SW 1271 (cell line): ENCODE measurements around the gene SLC5A2.
A peak's percentile ranks its signal among the peaks of the same experiment; 100 is the strongest.
"Not testable (repeated sequence)": the region's sequence is repeated elsewhere in the genome, so short reads cannot be mapped to it uniquely, and the experiment has no call there.

Experiments
- DNase-seq, 2 experiments: peaks; one replicate each; lab custom pipeline; 2025; lab: John Stamatoyannopoulos, UW

Gene SLC5A2

DNA sequence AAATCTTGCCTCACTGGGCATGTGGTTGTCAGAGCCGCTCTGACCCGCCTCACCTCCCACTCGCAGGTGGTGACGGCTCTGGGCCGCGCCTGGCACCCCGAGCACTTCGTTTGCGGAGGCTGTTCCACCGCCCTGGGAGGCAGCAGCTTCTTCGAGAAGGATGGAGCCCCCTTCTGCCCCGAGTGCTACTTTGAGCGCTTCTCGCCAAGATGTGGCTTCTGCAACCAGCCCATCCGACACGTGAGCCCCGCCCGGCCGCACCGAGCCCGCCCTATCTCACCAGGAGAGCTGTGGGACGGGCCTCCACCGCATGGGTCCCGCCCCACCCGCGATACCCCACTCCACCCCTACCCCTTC, 7.0 kb upstream of the SLC5A2 start:
- DNase-seq = no peak

DNA sequence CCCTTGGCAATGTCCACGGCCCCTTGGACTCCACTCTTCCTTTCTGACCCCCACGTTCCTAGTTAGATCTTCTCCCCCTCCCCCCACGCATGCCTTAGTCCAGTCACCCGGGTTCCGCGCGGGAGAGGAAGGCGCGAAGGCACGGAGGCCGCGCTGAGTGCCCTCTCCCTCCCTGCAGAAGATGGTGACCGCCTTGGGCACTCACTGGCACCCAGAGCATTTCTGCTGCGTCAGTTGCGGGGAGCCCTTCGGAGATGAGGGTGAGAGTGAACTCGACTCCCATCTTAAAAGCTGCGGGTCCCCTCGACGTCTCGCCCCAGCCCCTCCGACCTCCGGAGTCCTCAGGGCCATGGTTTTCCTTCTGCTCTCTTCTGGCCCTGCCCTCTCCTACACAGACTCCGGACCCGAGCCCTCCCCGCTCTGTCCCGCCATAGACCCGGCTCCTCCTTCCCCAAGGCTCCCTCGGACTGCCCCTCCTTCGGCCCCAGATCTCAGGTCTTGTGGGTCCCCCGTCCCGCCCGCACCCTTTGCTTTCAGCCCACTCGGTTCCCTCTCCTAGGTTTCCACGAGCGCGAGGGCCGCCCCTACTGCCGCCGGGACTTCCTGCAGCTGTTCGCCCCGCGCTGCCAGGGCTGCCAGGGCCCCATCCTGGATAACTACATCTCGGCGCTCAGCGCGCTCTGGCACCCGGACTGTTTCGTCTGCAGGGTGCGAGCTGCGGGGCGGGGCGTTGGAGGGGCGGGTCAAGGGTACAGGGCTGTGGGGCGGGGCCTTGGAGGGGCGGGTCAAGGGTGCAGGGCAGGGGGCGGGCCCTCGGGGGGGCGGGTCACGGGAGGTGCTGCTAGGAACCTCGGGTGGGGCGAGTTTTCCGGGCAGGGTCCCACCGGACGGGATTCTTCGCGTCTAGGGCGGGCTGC, 6.4 kb upstream of the SLC5A2 start:
- no peak for DNase-seq

DNA sequence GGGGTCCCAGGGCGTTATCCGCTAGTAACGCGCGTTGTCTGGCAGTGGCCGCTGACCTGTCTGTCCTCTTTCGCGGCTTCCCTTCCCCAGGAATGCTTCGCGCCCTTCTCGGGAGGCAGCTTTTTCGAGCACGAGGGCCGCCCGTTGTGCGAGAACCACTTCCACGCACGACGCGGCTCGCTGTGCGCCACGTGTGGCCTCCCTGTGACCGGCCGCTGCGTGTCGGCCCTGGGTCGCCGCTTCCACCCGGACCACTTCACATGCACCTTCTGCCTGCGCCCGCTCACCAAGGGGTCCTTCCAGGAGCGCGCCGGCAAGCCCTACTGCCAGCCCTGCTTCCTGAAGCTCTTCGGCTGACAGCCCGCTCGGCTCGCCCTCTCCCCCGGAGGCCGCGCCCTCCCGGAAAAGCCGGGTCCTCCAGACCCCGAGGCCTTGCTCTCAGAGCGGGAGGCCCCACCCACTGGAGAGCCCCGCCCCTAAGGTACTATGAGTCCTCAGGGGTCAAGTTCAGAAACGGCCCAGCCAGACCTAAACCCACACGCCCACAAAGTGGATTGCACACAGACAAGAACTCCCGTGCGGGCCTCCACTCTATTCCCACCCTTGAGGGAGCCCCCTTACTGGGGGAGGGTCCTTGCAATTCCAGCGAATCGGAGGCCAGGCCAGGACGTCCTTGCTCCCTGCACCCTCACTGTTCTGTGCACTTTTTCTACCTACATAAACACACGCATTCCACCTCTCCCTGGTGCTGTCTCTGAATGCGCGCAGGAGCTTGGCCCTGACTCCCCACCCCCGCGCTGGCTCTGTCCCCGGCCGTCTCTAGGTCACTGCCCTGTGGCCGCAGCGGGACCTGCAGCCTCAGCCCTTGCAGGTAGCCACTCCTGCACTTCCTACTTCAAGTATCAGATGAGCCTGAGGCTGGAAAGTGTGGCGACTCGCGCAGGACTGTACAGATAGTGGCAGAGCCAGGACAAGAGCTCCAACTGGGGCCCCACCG, 5.4 kb upstream of the SLC5A2 start:
- no peak for DNase-seq

GRCh38 chr16:31478956-31479355, 4.0 kb upstream of the SLC5A2 start:
- DNase-seq = no peak

DNA sequence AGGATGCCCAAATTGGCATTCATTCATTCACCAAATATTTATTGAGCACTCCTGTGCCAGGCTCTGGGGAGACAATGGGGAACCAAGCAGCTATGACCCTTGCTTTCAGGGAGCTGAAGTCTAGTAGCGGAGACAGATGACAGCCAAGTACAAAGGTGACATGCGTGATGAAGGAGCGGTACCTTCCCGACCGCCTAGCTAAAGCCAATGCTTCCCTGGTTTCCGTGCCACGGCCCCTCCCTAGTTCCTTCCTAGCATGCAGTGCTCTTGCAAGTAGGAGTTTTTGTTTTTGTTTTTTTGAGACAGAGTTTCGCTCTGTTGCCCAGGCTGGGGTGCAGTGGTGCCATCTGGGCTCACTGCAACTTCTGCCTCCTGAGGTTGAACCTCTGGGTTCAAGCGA, 3.2 kb upstream of the SLC5A2 start:
- DNase-seq = no peak

DNA sequence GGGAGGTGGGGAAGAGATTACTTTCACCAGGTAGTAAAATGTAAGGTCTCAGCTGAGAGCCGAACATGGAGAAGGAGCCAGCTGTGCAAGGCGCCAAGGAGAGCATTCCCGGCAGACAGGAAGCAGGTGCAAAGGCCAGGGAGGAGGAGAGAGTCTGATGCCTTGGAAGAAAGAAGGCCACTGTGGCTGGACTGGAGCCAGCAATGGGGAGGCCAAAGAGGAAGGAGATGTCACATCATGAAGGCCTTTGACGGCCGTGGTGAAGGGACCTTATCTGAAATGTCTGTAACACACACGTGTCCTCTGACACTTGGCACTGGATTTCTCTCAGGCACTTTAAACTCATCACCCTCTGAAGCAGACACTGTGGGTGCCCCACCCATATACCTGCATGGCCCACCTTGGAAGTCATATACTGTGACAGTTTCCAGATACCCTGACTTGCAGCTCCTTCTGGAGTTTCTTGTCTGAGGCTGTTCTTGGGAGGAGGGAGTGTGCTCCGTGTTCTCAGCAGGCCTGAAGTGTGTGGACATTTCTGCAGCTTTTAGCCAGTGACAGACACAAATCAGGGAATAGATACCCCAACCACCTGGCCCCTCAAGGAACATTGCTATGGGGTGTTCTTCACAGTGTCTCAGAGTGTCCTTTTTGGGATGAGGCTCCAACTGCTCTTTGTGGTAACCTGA, 1.9 kb upstream of the SLC5A2 start:
- no peak for DNase-seq

- not testable (repeated sequence) for DNase-seq
Measured at GRCh38 chr16:31484048-31484447, 1.1 kb downstream of the SLC5A2 start.

GRCh38 chr16:31484491-31485171, 1.7 kb downstream of the SLC5A2 start:
- no peak for DNase-seq

- DNase-seq = no peak
Measured at GRCh38 chr16:31485571-31485970, 2.6 kb downstream of the SLC5A2 start.

GRCh38 chr16:31486045-31486444, 3.1 kb downstream of the SLC5A2 start:
- DNase-seq = no peak

- DNase-seq = no peak
Measured at GRCh38 chr16:31487071-31487719, 4.3 kb downstream of the SLC5A2 start.

DNA sequence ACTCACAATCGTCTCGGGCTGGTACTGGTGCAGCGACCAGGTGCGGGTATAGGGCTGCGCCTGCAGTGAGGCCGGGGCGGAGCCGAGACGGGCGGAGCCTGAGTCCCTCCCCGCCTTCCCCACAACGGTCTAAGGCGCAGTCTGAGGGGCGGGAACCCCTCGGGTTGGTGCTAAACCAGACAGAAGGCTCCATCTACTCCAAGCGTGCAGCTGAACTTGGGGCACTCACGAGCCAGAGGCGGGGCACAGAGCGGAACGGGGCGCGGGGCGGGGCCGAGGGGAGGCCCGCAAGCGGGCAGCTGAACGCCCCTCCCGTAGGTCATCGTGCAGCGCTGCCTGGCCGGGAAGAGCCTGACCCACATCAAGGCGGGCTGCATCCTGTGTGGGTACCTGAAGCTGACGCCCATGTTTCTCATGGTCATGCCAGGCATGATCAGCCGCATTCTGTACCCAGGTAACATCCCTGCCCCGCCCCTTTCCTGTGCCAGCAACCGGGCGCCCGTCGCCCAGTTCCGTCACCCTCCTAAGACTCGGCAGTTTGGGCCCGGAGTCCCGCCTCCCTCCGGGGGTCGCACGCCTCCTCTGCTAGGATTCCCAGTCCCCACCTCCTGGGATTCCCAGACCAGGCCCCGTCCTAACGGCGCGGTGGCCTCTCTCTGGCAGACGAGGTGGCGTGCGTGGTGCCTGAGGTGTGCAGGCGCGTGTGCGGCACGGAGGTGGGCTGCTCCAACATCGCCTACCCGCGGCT, 5.0 kb downstream of the SLC5A2 start:
- DNase-seq = peak in 1 of 2 experiments; percentile 36

DNA sequence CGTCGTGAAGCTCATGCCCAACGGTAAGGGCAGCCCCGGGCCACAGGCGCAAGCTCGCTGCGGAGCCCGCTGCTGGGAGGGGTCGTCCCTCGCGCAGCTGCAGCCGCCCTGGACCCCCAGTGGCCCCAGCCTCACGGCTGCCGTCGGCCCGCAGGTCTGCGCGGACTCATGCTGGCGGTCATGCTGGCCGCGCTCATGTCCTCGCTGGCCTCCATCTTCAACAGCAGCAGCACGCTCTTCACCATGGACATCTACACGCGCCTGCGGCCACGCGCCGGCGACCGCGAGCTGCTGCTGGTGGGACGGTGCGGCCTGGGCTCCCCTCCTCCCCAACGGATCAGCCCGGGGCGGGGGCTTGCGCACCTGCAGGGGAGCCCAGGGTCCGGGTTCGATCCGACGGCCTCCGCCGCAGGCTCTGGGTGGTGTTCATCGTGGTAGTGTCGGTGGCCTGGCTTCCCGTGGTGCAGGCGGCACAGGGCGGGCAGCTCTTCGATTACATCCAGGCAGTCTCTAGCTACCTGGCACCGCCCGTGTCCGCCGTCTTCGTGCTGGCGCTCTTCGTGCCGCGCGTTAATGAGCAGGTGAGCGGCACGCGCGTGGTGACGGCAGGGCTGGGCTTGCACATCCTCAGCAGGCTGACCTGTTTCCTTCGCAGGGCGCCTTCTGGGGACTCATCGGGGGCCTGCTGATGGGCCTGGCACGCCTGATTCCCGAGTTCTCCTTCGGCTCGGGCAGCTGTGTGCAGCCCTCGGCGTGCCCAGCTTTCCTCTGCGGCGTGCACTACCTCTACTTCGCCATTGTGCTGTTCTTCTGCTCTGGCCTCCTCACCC, 5.8 kb downstream of the SLC5A2 start:
- no peak for DNase-seq

- no peak for DNase-seq
Measured at GRCh38 chr16:31489298-31489564, 6.3 kb downstream of the SLC5A2 start.

DNA sequence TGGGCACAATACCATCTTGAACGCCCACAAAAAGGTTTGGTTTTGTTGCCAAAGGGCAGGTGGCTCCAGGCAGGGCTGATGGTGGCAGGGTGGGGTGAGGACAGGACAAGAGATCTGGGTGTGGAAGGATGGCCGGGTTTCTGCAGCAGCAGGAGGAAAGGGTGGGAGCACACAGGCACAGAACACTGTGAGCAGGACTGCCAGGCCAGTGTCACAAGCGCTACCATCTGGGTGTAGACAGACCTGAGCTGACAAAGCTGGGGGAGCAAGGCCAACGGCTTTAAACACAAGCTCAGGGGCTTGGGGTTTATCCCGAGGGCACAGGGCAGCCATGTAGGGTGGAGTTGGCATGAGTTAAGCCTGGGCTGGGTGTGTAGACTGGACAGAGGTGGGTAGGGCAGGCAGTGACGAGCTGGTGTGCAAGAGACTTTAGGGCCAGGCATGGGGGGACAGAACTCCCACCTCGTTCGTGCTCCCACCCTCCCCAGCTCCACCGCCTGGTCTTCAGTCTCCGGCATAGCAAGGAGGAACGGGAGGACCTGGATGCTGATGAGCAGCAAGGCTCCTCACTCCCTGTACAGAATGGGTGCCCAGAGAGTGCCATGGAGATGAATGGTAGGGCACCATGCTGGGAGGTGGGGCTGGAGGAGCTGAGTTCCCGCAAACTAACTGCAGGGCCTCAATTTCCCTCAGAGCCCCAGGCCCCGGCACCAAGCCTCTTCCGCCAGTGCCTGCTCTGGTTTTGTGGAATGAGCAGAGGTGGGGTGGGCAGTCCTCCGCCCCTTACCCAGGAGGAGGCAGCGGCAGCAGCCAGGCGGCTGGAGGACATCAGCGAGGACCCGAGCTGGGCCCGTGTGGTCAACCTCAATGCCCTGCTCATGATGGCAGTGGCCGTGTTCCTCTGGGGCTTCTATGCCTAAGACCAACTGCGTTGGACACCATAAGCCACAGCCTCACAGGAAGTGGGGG, 7.0 kb downstream of the SLC5A2 start:
- no peak for DNase-seq

- DNase-seq = no peak
Measured at GRCh38 chr16:31491778-31492418, 9.0 kb downstream of the SLC5A2 start.

DNA sequence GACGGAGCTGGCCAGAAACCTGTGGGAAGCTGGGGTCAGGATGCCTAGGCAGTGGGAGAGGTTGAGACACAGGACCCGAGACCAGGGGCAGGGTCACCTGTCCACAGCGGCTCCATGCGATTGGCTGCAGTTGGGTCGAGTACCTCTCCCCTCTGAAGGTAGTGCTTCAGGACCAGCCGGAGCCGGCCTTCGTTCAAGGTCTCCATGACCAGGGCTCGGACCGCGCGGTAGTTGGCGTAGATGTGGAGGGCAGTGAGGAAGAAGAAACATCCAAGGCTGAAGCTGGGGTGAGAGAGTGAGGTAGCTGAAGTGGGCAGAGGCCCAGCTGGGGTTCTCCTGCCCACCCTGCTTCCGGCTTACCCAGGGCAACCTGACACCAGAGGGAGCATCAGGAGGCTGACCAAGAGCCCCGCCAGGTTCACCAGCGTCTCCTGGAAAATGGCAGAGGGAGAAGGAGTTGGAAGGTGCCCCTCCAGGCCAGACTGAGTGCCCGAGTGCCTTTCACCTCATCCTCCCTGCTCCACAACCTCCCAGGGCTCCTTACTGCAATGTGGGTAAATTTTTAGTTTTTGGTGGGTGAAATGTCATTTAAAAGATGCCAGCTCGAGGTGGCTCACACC, 10.7 kb downstream of the SLC5A2 start:
- DNase-seq = no peak

DNA sequence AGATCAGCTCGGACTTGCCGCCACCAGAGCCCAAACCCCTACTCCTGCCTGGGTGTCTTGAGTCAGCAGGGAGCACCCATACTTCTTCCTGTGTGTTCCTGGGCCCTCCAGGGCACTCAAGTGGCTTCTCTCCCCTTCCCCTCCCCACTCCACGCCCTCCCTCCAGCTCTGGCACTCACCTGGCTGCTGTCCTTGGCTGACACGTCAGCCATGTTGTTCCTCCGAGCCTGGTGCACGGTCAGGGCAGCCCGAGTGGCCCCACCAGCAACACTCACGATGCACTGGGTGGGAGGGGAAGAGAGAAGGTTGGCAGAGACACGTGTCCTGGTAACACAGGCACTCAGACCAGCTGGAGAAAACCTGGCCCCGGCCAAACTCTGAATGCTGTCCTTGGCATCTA, 13.7 kb downstream of the SLC5A2 start:
- DNase-seq = no peak
